Measurements from ENCODE around the gene VWF. TPM values are rescaled to one million over a fixed set of nuclear protein-coding genes. Genes with fewer than 3 reads are reported as not detected.

The VWF gene
- total RNA-seq, 2 experiments from 2014 or later = 0.11 to 0.13 TPM

- no peak for ATAC-seq
- H3K27ac Mint-ChIP-seq = no peak overlapping the region
- H3K27me3 Mint-ChIP-seq = peaks cover 1% of the 10 kb centered on the region
- H3K4me3 Mint-ChIP-seq = no peak overlapping the region
- intact Hi-C loops (cut with micrococcal nuclease) = no loop called here
- peaks cover 3% of the 10 kb centered on the region for H3K4me1 Mint-ChIP-seq (ENCODE audit: low read depth)
- ChIA-PET CTCF (interaction anchor here (1.0 kb wide), 1 partner anchor 104 kb away, joined by 4 read pairs; no protein-coding TSS in a partner anchor), POLR2A (no interaction called here)
- DNase-seq = no peak
- no peaks in the 10 kb centered on the region for H3K36me3 Mint-ChIP-seq (ENCODE audit: low read depth)
- H3K9me3 Mint-ChIP-seq = no peaks in the 10 kb centered on the region
- no peak for TF ChIP-seq CTCF (IDR thresholded peaks at IDR 0.05)
Observed at GRCh38 chr12:6091786-6092566, 32.5 kb downstream of the VWF start.

DNA sequence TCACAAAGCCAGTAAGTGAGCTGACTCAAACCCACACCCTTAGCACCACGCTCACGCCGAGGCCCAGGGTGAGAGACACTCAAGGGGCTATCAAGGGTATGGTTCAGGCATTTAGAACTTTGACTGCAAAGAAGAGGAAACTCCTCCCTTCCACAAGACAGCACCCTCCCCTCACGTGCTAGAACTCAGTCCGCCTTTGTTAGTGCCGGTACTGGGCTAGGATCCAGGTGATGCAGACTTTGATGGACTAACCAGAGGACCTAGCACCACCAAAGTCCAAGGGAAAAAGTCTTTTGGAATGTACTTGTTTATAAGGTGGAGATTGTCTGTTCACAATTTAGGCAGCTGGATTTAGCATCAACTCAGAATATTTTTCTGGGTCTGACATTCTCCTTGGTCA lies 33.7 kb downstream of the VWF start:
- intact Hi-C loops (cut with micrococcal nuclease) = no loop called here
- POLR2A ChIA-PET = no interaction called here
- DNase-seq (no peak), ATAC-seq (no peak)
- H3K27ac Mint-ChIP-seq = no peak overlapping the region
- no peaks in the 10 kb centered on the region for H3K9me3 Mint-ChIP-seq
- TF ChIP-seq CTCF (IDR thresholded peaks at IDR 0.05) = no peak
- H3K4me3 Mint-ChIP-seq = no peak overlapping the region
- CTCF ChIA-PET = interaction anchor here (1.2 kb wide), 1 partner anchor 104 kb away, joined by 3 read pairs; no protein-coding TSS in a partner anchor
- H3K4me1 Mint-ChIP-seq (ENCODE audit: low read depth) = peaks cover 3% of the 10 kb centered on the region
- peaks cover 2% of the 10 kb centered on the region for H3K27me3 Mint-ChIP-seq
- H3K36me3 Mint-ChIP-seq (ENCODE audit: low read depth) = no peaks in the 10 kb centered on the region

DNA sequence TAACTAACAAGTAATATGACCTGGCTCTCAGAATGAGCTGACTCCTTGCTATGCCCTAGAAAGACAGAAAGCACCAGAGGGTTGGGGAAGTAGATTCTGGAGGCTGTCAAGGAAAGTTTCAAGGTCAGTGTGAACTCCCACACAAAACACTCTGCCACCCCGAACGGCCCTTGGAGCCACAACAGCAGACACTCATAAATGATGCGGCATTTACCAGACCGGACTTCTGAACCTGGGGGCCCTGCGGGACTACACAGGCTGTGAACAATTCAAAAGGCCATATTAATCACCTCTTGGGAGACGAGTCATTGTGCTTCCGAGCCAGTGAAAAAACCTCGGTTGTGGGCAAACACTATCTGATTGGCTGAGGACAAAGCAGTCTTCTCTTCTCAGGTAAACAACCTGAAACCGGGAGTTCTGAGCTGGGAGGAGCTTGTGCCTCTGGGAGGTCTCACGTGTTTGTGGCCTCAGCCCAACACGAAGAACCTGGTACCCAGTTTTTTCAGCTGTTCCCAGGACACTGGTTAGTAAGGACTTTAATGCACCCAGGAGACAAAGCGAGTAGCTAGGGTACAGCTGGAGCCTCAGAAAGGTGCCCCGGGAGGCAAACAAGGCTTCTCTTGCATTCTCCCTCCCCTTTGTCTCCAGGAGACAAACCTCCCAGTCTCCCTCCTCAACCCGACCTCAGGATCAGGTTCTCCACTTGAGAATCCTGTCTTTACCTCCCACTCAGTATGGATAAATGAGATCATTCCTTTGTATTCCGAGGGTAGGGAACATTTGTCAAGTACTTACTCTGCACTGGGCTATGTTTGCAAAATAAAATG lies 35.3 kb downstream of the VWF start:
- peaks cover 2% of the 10 kb centered on the region for H3K27me3 Mint-ChIP-seq
- ChIA-PET POLR2A (no interaction called here), CTCF (no interaction called here)
- DNase-seq = no peak
- H3K4me1 Mint-ChIP-seq (ENCODE audit: low read depth) = peaks cover 3% of the 10 kb centered on the region
- no peaks in the 10 kb centered on the region for H3K36me3 Mint-ChIP-seq (ENCODE audit: low read depth)
- ATAC-seq = peak; percentile 30
- no peak overlapping the region for H3K4me3 Mint-ChIP-seq
- intact Hi-C loops (cut with micrococcal nuclease) = no loop called here
- H3K27ac Mint-ChIP-seq = no peak overlapping the region
- no peak for TF ChIP-seq CTCF (IDR thresholded peaks at IDR 0.05)
- H3K9me3 Mint-ChIP-seq = no peaks in the 10 kb centered on the region

DNA sequence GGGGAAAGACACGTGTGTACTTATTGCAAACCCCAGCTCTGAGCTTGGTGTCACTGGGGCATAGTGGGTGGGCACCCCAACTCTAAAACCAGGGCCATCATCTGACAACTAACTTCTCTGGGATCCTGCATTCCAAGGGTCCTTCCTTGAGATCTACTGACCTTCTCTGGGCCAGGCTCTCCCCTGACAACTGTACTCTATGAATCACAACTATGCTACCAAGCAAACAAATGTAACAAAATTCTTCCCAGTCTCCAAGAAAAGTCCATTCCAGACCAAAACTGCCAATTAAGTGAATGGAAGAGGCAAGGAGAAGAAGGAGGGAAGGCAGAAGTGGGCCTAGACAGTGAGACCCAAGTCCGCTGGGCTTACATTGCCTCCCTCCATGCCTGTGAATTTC lies 38.2 kb downstream of the VWF start:
- ChIA-PET CTCF (interaction anchor here (1.3 kb wide), 1 partner anchor 27 kb away, joined by 3 read pairs; no protein-coding TSS in a partner anchor), POLR2A (no interaction called here)
- TF ChIP-seq CTCF (IDR thresholded peaks at IDR 0.05) = no peak
- H3K9me3 Mint-ChIP-seq = no peaks in the 10 kb centered on the region
- ATAC-seq (no peak), DNase-seq (no peak)
- H3K36me3 Mint-ChIP-seq (ENCODE audit: low read depth) = no peaks in the 10 kb centered on the region
- H3K27me3 Mint-ChIP-seq = peaks cover 2% of the 10 kb centered on the region
- no peak overlapping the region for H3K4me3 Mint-ChIP-seq
- H3K27ac Mint-ChIP-seq = no peak overlapping the region
- H3K4me1 Mint-ChIP-seq (ENCODE audit: low read depth) = peaks cover 3% of the 10 kb centered on the region
- intact Hi-C loops (cut with micrococcal nuclease) = no loop called here

- ATAC-seq = no peak
- H3K36me3 Mint-ChIP-seq (ENCODE audit: low read depth) = no peaks in the 10 kb centered on the region
- H3K27me3 Mint-ChIP-seq = peaks cover 2% of the 10 kb centered on the region
- ChIA-PET CTCF (no interaction called here), POLR2A (no interaction called here)
- no peak overlapping the region for H3K27ac Mint-ChIP-seq
- no peak overlapping the region for H3K4me3 Mint-ChIP-seq
- no peak for TF ChIP-seq CTCF (IDR thresholded peaks at IDR 0.05)
- no peak for DNase-seq
- peaks cover 3% of the 10 kb centered on the region for H3K4me1 Mint-ChIP-seq (ENCODE audit: low read depth)
- intact Hi-C loops (cut with micrococcal nuclease) = no loop called here
- no peaks in the 10 kb centered on the region for H3K9me3 Mint-ChIP-seq
Observed at GRCh38 chr12:6085841-6086240, 38.6 kb downstream of the VWF start.
